Measurements from ENCODE around the gene FAF1. TPM values are rescaled to one million over a fixed set of nuclear protein-coding genes. Genes with fewer than 3 reads are reported as not detected.

Gene FAF1
- total RNA-seq, 2 experiments from 2014 or later = 42.3 to 114 TPM

DNA sequence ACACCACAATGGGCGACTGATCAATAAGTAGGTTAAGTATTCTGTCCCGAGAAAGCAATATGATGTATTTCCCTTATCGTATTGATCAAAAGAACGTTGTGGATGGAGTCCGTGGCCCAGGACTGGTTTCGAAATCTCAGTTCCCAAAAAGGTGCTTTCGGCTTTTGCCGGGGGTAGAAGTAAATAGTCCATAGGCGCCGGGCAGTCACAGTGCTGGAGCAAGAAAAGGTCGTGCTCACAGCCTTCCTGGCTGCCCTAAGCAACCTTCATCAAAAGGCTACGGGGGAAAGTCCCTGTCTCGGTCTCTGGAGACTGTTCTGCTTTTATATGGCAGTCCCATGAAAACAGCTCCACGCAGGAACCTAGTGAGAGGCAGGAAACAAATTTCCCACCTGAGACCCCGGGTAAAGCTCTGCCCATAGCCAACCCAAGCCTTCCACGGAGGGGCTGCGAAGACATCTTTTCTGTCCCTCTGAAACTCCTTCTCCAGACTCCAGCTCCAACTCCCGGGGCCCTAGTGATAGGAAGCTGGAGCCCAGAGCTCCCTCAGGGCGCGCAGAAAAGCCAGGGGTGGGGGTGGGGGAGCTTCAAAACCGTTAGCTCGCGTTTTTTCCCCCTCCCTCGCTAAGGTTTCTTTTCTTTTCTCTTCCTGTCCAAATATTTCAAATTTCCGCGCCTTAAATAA, 17.0 kb upstream of the FAF1 start:
- intact Hi-C loops (cut with micrococcal nuclease; ENCODE audit: unreplicated experiment) = loop anchor here (1.0 to 5.0 kb wide), 3 partner anchors 9 to 105 kb away; no protein-coding TSS in a partner anchor
- CTCF ChIA-PET (ENCODE audit: unreplicated experiment) = no interaction called here
- Histone ChIP-seq H3K9me2 (ENCODE audit: insufficient read depth, low read length) (no peaks in the 10 kb centered on the region), H3K4me3 (ENCODE audit: low read depth, low read length, poor library complexity, severe bottlenecking) (peak overlapping the region; percentile 91), H3K9me3 (ENCODE audit: low read length) (no peaks in the 10 kb centered on the region), H3K79me2 (ENCODE audit: insufficient read depth, low read depth, low read length) (peaks cover 16% of the 10 kb centered on the region), H3K4me1 (ENCODE audit: insufficient read depth, low read length, poor library complexity, severe bottlenecking) (peaks cover 43% of the 10 kb centered on the region), H2AFZ (ENCODE audit: low read length) (peak overlapping the region; percentile 96), H3K4me2 (ENCODE audit: low read length) (peak overlapping the region; percentile 77), H3K36me3 (ENCODE audit: insufficient read depth, low read length) (peaks cover 28% of the 10 kb centered on the region), H4K20me1 (ENCODE audit: insufficient read depth, low read length) (0 out of 2 replicates have a peak, but pooled peaks cover 6% of the 10 kb centered on the region), H3K27ac (ENCODE audit: low read depth, low read length, poor library complexity, severe bottlenecking) (peak overlapping the region; percentile 51)
- no peak for TF ChIP-seq EZH2phosphoT487 (IDR thresholded peaks at IDR 0.05; ENCODE audit: borderline replicate concordance, low read depth, low read length)
- TF ChIP-seq, protein P1, sequence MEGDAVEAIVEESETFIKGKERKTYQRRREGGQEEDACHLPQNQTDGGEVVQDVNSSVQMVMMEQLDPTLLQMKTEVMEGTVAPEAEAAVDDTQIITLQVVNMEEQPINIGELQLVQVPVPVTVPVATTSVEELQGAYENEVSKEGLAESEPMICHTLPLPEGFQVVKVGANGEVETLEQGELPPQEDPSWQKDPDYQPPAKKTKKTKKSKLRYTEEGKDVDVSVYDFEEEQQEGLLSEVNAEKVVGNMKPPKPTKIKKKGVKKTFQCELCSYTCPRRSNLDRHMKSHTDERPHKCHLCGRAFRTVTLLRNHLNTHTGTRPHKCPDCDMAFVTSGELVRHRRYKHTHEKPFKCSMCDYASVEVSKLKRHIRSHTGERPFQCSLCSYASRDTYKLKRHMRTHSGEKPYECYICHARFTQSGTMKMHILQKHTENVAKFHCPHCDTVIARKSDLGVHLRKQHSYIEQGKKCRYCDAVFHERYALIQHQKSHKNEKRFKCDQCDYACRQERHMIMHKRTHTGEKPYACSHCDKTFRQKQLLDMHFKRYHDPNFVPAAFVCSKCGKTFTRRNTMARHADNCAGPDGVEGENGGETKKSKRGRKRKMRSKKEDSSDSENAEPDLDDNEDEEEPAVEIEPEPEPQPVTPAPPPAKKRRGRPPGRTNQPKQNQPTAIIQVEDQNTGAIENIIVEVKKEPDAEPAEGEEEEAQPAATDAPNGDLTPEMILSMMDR (conservative IDR thresholded peaks at IDR 0.05; ENCODE audit: low read length) = no peak
- DNase-seq (ENCODE audit: low spot score) = peak; percentile 65
- BruUV-seq (replicated peaks) = TSS peak; percentile 87
- POLR2A ChIA-PET = interaction anchor here (0.6 to 3.6 kb wide), 8 partner anchors 7 to 46 kb away, joined by 3 to 37 read pairs (median 5); partner anchors contain the start of genes CDKN2C and FAF1

DNA sequence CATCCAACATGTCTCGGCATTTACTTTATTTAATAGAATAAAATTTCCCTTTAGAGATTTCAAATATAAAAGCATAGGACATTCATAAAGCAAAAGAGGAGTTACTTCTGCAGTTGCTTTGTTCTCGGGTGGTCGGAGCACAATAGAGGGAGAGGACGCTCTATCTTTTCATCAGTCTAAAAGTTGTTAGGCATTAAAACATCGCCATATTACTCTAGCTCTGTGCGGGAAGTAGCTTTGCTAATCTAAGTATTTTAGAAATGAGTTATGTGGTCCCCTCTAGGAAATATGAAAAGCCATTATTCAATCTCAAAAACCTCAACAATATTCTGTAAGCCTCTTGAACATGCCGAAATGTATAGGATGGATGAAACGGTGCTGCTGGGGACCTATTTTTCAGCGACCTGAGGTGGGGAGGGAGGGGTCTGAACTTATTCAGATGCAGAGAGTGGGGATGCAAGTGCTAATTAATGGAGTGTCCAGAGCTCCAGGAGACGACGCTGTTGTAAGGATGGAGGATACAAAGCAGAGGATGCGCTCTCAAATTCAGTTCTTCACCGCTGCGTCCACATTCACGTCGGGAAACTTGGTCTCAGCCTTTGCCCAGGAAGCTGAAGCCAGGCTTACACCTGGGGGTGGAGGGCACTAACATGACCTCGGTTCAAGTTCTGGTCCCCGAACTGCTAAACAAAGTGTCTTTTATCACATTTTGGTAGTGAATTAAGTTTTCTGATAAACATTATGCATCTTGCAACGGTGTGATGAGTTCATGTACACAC, 16.2 kb upstream of the FAF1 start:
- Histone ChIP-seq H3K9me3 (ENCODE audit: low read length) (no peaks in the 10 kb centered on the region), H3K4me2 (ENCODE audit: low read length) (peak overlapping the region; percentile 77), H2AFZ (ENCODE audit: low read length) (peak overlapping the region; percentile 96), H4K20me1 (ENCODE audit: insufficient read depth, low read length) (peaks cover 8% of the 10 kb centered on the region; the same call in 1 of the 2 replicates), H3K4me1 (ENCODE audit: insufficient read depth, low read length, poor library complexity, severe bottlenecking) (peaks cover 43% of the 10 kb centered on the region), H3K79me2 (ENCODE audit: insufficient read depth, low read depth, low read length) (peaks cover 24% of the 10 kb centered on the region), H3K4me3 (ENCODE audit: low read depth, low read length, poor library complexity, severe bottlenecking) (peak overlapping the region; percentile 91), H3K27ac (ENCODE audit: low read depth, low read length, poor library complexity, severe bottlenecking) (peak overlapping the region; percentile 51), H3K36me3 (ENCODE audit: insufficient read depth, low read length) (peaks cover 35% of the 10 kb centered on the region), H3K9me2 (ENCODE audit: insufficient read depth, low read length) (no peaks in the 10 kb centered on the region)
- BruUV-seq (replicated peaks) = no TSS peak
- intact Hi-C loops (cut with micrococcal nuclease; ENCODE audit: unreplicated experiment) = loop anchor here (5.0 kb wide), 2 partner anchors 66 to 104 kb away; no protein-coding TSS in a partner anchor
- TF ChIP-seq, protein P1 (conservative IDR thresholded peaks at IDR 0.05; ENCODE audit: low read length) = peak; percentile 19; the same call in 1 of the 2 replicates
- no peak for TF ChIP-seq EZH2phosphoT487 (IDR thresholded peaks at IDR 0.05; ENCODE audit: borderline replicate concordance, low read depth, low read length)
- ChIA-PET CTCF (ENCODE audit: unreplicated experiment) (no interaction called here), POLR2A (interaction anchor here (0.5 to 3.6 kb wide), 5 partner anchors 7 to 885 kb away, joined by 3 to 37 read pairs (median 7); partner anchors contain the start of genes CDKN2C and FAF1)
- peak; percentile 39 for DNase-seq (ENCODE audit: low spot score)

Measured in OCI-LY7 (cell line).